Sigmoid colon (tissue), 7 donors: Measurements from ENCODE around the gene CTIF. TPM values are rescaled to one million over a fixed set of nuclear protein-coding genes. Genes with fewer than 3 reads are reported as not detected.
"Not testable (repeated sequence)": the region's sequence is repeated elsewhere in the genome, so short reads cannot be mapped to it uniquely, and the experiment has no call there.

ENCODE experiments used
- DNase-seq: peaks from one replicate; pipeline ENCODE4 v3.0.0-alpha.2; 2019
- H3K27ac ChIP-seq, 4 donors: fragments of 200-600 bp; sonication (generic); one replicate each; pipeline ENCODE4 v1.5.1; 2016 to 2019; ENCODE audit warnings: mild to moderate bottlenecking in 1 of 4
- H3K27me3 ChIP-seq, 3 donors: fragments of 200-600 bp; sonication (generic); one replicate each; pipeline ENCODE4 v1.5.1; 2019; ENCODE audit warnings: mild to moderate bottlenecking in 1 of 3
- H3K36me3 ChIP-seq, 4 donors: fragments of 200-600 bp; sonication (generic); one replicate each; pipeline ENCODE4 v1.5.1; 2016 to 2019
- H3K4me1 ChIP-seq, 4 donors: fragments of 200-600 bp; sonication (generic); one replicate each; pipeline ENCODE4 v1.5.1; 2017 to 2019
- H3K4me3 ChIP-seq, 4 donors: fragments of 200-600 bp; sonication (generic); one replicate each; pipeline ENCODE4 v1.5.1; 2017 to 2019; ENCODE audit warnings: mild to moderate bottlenecking in 2 of 4, moderate library complexity in 1 of 4
- H3K9me3 ChIP-seq, 4 donors: fragments of 200-600 bp in 3 of 4; sonication (generic) in 3 of 4; one replicate each; pipeline versions ENCODE4 v1.5.1 to v1.6.1; 2013 to 2019
- CTCF ChIP-seq, 4 experiments: fragments of 450-650 bp in 3 of 4; fragments of 200-600 bp in 1 of 4; IDR thresholded peaks; one replicate each; pipeline ENCODE4 v1.5.1; 2016 to 2019; ENCODE audit warnings: antibody characterized with exemption in 4 of 4, mild to moderate bottlenecking in 3 of 4, moderate library complexity in 2 of 4
- EP300 ChIP-seq, 4 donors: sonication (generic); formaldehyde crosslinking; IDR thresholded peaks; one replicate each; pipeline ENCODE4 v1.6.1; 2017; ENCODE audit warnings: antibody characterized with exemption in 4 of 4
- POLR2A ChIP-seq, 2 donors: fragments of 450-650 bp; IDR thresholded peaks; one replicate each; pipeline ENCODE4 v1.6.1; 2016; ENCODE audit warnings: antibody characterized with exemption in 2 of 2, mild to moderate bottlenecking in 2 of 2, moderate library complexity in 2 of 2
- POLR2AphosphoS5 ChIP-seq, 4 donors: sonication (generic); formaldehyde crosslinking; IDR thresholded peaks; one replicate each; pipeline ENCODE4 v1.6.1; 2017; ENCODE audit warnings: antibody characterized with exemption in 4 of 4
- WGBS, 2 donors: extraction: QIAGEN DNeasy Blood & Tissue Kit; methylation state at CpG; one replicate each; pipeline ENCODE4 v1.1.7; 2013; 5-methylcytosine and 5-hydroxymethylcytosine counted together
- intact Hi-C: fragments of 100-400 bp; cut with DNase I; formaldehyde crosslinking; loops from one replicate; pipeline ENCODE4 v1.15.1; 2023
- polyA plus RNA-seq, 3 donors: library from polyadenylated mRNA; stranded (reverse); fragments of 200-250 nt; gene quantifications; one replicate each; pipeline ENCODE4 v1.2.3, GENCODE V29; 2013
- total RNA-seq, 4 donors: library from RNA; depleted of rRNA; stranded (reverse); fragments of >200 nt; gene quantifications; one replicate each; pipeline ENCODE4 v1.1.0, GENCODE V29; 2016
- donor health status: healthy with polysubstance abuse.
- donor health status: Bipolar disorder and iron deficiency.
- donor health status: healthy.

Gene CTIF
- total and polyA plus RNA-seq, 7 donors: 3.6 to 65.9 (median 22.5) TPM

- intact Hi-C loops: loop anchor here (5.0 kb wide), 1 partner anchor 75 kb away; no protein-coding TSS in a partner anchor
- TF ChIP-seq POLR2AphosphoS5 (IDR thresholded peaks at IDR 0.05): no peak
- no peak for TF ChIP-seq POLR2A (IDR thresholded peaks at IDR 0.05)
- no peak for TF ChIP-seq CTCF (IDR thresholded peaks at IDR 0.05)
- TF ChIP-seq EP300 (IDR thresholded peaks at IDR 0.05): no peak
- no peaks in the 10 kb centered on the region for H3K9me3 ChIP-seq
- H3K4me3 ChIP-seq: no peak overlapping the region
- 54 to 82% methylated on average over 1 of the region's 1 CpG for WGBS, 2 donors
- H3K27me3 ChIP-seq: no peaks in the 10 kb centered on the region
- no peaks in the 10 kb centered on the region for H3K36me3 ChIP-seq
- H3K4me1 ChIP-seq: peaks cover 0 to 22% (median 7%) of the 10 kb centered on the region in 4 donors
- H3K27ac ChIP-seq: peak overlapping the region in 1 of 4 donors; percentile 54
- no peak for DNase-seq
Measured at GRCh38 chr18:48866856-48867255, 328.0 kb downstream of the CTIF start.

GRCh38 chr18:48867978-48868377 is 329.1 kb downstream of the CTIF start:
- peaks cover 0 to 13% (median 10%) of the 10 kb centered on the region in 4 donors for H3K4me1 ChIP-seq
- no peaks in the 10 kb centered on the region for H3K9me3 ChIP-seq
- intact Hi-C loops: loop anchor here (5.0 kb wide), 1 partner anchor 74 kb away; no protein-coding TSS in a partner anchor
- H3K36me3 ChIP-seq: no peaks in the 10 kb centered on the region
- no peak overlapping the region for H3K4me3 ChIP-seq
- TF ChIP-seq EP300 (IDR thresholded peaks at IDR 0.05) (no peak), POLR2AphosphoS5 (IDR thresholded peaks at IDR 0.05) (no peak), POLR2A (IDR thresholded peaks at IDR 0.05) (no peak), CTCF (IDR thresholded peaks at IDR 0.05) (no peak)
- H3K27me3 ChIP-seq: no peaks in the 10 kb centered on the region
- no peak for DNase-seq
- no peak overlapping the region for H3K27ac ChIP-seq
- 40 to 91% methylated on average over 1 of the region's 1 CpG for WGBS, 2 donors

GRCh38 chr18:48868468-48869466 is 329.9 kb downstream of the CTIF start:
- TF ChIP-seq POLR2AphosphoS5 (IDR thresholded peaks at IDR 0.05) (no peak), POLR2A (IDR thresholded peaks at IDR 0.05) (no peak), CTCF (IDR thresholded peaks at IDR 0.05) (no peak), EP300 (IDR thresholded peaks at IDR 0.05) (no peak)
- WGBS, 2 donors: 60 to 66% methylated on average over 14 of the region's 14 CpGs
- Histone ChIP-seq H3K4me1 (peaks cover 0 to 20% (median 13%) of the 10 kb centered on the region in 4 donors), H3K4me3 (no peak overlapping the region), H3K36me3 (no peaks in the 10 kb centered on the region), H3K27me3 (no peaks in the 10 kb centered on the region), H3K9me3 (no peaks in the 10 kb centered on the region), H3K27ac (no peak overlapping the region)
- no peak for DNase-seq
- intact Hi-C loops: loop anchor here (5.0 kb wide), 1 partner anchor 74 kb away; no protein-coding TSS in a partner anchor

- intact Hi-C loops: loop anchor here (5.0 kb wide), 1 partner anchor 73 kb away; no protein-coding TSS in a partner anchor
- 68 to 78% methylated on average over 5 of the region's 5 CpGs for WGBS, 2 donors
Measured at GRCh38 chr18:48869591-48869990, 330.8 kb downstream of the CTIF start.

GRCh38 chr18:48870926-48871325 is 332.1 kb downstream of the CTIF start:
- peaks cover 0 to 21% (median 13%) of the 10 kb centered on the region in 4 donors for H3K4me1 ChIP-seq
- WGBS, 2 donors: 90 to 93% methylated on average over 13 of the region's 13 CpGs
- H3K9me3 ChIP-seq, H3K36me3 ChIP-seq, H3K27me3 ChIP-seq, intact Hi-C loops, H3K4me3 ChIP-seq, H3K27ac ChIP-seq, DNase-seq: not testable (repeated sequence)

More at GRCh38 chr18:48869591-48869990, 330.8 kb downstream of the CTIF start:
- Histone ChIP-seq H3K27ac (no peak overlapping the region), H3K4me1 (peaks cover 0 to 21% (median 13%) of the 10 kb centered on the region in 4 donors), H3K9me3 (no peaks in the 10 kb centered on the region), H3K4me3 (no peak overlapping the region), H3K36me3 (no peaks in the 10 kb centered on the region), H3K27me3 (no peaks in the 10 kb centered on the region)
- TF ChIP-seq POLR2A (IDR thresholded peaks at IDR 0.05): no peak
- TF ChIP-seq CTCF (IDR thresholded peaks at IDR 0.05): no peak
- no peak for TF ChIP-seq EP300 (IDR thresholded peaks at IDR 0.05)
- TF ChIP-seq POLR2AphosphoS5 (IDR thresholded peaks at IDR 0.05): no peak
- DNase-seq: no peak
